Ovary (tissue), 9 donors: ENCODE measurements around the gene CCT5. TPM values are rescaled to one million over a fixed set of nuclear protein-coding genes. Genes with fewer than 3 reads are reported as not detected.

Experiments used
- DNase-seq, 5 donors: peaks; one replicate each; pipeline ENCODE4 v3.0.0-alpha.2; 2019 to 2020
- H3K27ac ChIP-seq, 2 donors: fragments of 200-600 bp; one replicate each; pipeline versions ENCODE4 v1.5.1 to v1.8.0; 2019 to 2022
- H3K27me3 ChIP-seq: fragments of 200-600 bp; one replicate; pipeline ENCODE4 v1.8.0; 2022
- H3K36me3 ChIP-seq: fragments of 200-600 bp; sonication (generic); one replicate; pipeline ENCODE4 v1.5.1; 2019
- H3K4me1 ChIP-seq: one replicate; pipeline ENCODE4 v1.8.1; 2013; ENCODE audit warnings: mild to moderate bottlenecking, moderate library complexity; ENCODE audit not compliant: insufficient read depth
- H3K4me3 ChIP-seq: fragments of 200-600 bp; sonication (generic); one replicate; pipeline ENCODE4 v1.5.1; 2017
- H3K9me3 ChIP-seq, 2 donors: fragments of 200-600 bp in 1 of 2; sonication (generic) in 1 of 2; one replicate each; pipeline versions ENCODE4 v1.5.1 to v1.8.1; 2013 to 2019; ENCODE audit warnings: mild to moderate bottlenecking in 1 of 2, moderate library complexity in 1 of 2
- EP300 ChIP-seq: sonication (generic); formaldehyde crosslinking; IDR thresholded peaks from one replicate; pipeline ENCODE4 v1.6.1; 2017; ENCODE audit warnings: antibody characterized with exemption
- POLR2A ChIP-seq: fragments of 450-650 bp; IDR thresholded peaks from one replicate; pipeline ENCODE4 v1.6.1; 2017; ENCODE audit warnings: antibody characterized with exemption, mild to moderate bottlenecking, moderate library complexity
- WGBS, 3 donors: extraction: QIAGEN DNeasy Blood & Tissue Kit in 1 of 3; methylation state at CpG; one replicate each; pipeline versions ENCODE4 v1.1.5 to v1.1.7; 2013 to 2017; 5-methylcytosine and 5-hydroxymethylcytosine counted together
- intact Hi-C, 4 donors: fragments of 100-400 bp; cut with DNase I; formaldehyde crosslinking; loops; one replicate each; pipeline versions ENCODE4 v1.11.0 to v1.15.1; 2022 to 2023
- polyA plus RNA-seq, 2 donors: library from polyadenylated mRNA; stranded (reverse); fragments of 200-250 nt in 1 of 2; fragments of 350-450 nt in 1 of 2; fragmentation: Illumina TruSeq in 1 of 2; extraction: RNeasy Lipid Tissue Mini Kit (QIAGEN cat#74804) in 1 of 2; gene quantifications; one replicate each; pipeline ENCODE4 v1.2.3, GENCODE V29; 2013 to 2014
- total RNA-seq, 7 donors: library from RNA; depleted of rRNA in 2 of 7; stranded (reverse); fragments of >200 nt in 2 of 7; fragmentation: NEBNext Ultra II Directional in 3 of 7; extraction: Animal tissue kit (Norgen Biotek cat#: 25700) in 3 of 7; gene quantifications; one replicate each; pipeline versions ENCODE4 v1.1.0 to v1.2.4, GENCODE V29; 2016 to 2023
- TF ChIP-seq, protein P1 (sequence below), 3 donors: fragments of 450-650 bp in 2 of 3; fragments of 200-600 bp in 1 of 3; IDR thresholded peaks; one replicate each; pipeline versions ENCODE4 v1.5.1 to v1.8.0; 2016 to 2022; ENCODE audit warnings: antibody characterized with exemption in 3 of 3, mild to moderate bottlenecking in 1 of 3
- donor health status: DM: no; HTN: no; CAD: no; lungs with moderate emphysema.
- donor health status: DM: no; HTN: no; CAD: no.
- donor health status: Bipolar disorder and iron deficiency.
- donor health status: DM: yes; HTN: yes; CAD: no.
- donor health status: DM: no; HTN: no; CAD: no.
- donor health status: DM: yes; HTN: yes; CAD: no.

The CCT5 gene
- total and polyA plus RNA-seq, 9 donors, result 69.1 to 250 (median 101) TPM

DNA sequence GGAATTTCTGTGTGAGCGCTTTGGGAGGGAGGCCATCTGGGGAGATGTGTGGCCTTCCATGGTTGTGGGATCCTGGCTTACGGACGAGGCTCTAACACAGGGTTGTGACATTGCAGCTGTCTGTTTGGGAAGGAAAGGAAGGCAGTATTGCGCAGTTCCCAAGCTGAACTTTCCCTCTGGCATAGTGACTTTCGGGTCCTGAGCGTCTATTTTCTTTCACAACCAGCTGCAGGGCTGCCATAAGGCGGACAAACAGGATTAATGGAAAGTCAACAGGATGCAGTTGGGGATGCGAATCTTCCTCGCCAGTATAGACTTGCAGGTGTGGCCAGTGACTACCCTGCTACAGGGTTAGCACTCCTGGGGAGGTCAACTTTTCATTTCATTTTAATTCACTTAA is 25.9 kb downstream of the CCT5 start:
- no peaks in the 10 kb centered on the region for H3K4me1 ChIP-seq
- peak in 1 of 5 donors; percentile 19 for DNase-seq
- WGBS, 3 donors, result 69 to 80% (median 73%) methylated on average over 9 of the region's 9 CpGs
- intact Hi-C loops, result no loop called here
- H3K36me3 ChIP-seq, result no peaks in the 10 kb centered on the region
- H3K9me3 ChIP-seq, result no peaks in the 10 kb centered on the region
- no peak overlapping the region for H3K27ac ChIP-seq
- no peaks in the 10 kb centered on the region for H3K27me3 ChIP-seq
- H3K4me3 ChIP-seq, result no peak overlapping the region
- no peak for TF ChIP-seq EP300
- no peak for TF ChIP-seq POLR2A
- TF ChIP-seq, protein P1, sequence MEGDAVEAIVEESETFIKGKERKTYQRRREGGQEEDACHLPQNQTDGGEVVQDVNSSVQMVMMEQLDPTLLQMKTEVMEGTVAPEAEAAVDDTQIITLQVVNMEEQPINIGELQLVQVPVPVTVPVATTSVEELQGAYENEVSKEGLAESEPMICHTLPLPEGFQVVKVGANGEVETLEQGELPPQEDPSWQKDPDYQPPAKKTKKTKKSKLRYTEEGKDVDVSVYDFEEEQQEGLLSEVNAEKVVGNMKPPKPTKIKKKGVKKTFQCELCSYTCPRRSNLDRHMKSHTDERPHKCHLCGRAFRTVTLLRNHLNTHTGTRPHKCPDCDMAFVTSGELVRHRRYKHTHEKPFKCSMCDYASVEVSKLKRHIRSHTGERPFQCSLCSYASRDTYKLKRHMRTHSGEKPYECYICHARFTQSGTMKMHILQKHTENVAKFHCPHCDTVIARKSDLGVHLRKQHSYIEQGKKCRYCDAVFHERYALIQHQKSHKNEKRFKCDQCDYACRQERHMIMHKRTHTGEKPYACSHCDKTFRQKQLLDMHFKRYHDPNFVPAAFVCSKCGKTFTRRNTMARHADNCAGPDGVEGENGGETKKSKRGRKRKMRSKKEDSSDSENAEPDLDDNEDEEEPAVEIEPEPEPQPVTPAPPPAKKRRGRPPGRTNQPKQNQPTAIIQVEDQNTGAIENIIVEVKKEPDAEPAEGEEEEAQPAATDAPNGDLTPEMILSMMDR (IDR thresholded peaks at IDR 0.05), result no peak

DNA sequence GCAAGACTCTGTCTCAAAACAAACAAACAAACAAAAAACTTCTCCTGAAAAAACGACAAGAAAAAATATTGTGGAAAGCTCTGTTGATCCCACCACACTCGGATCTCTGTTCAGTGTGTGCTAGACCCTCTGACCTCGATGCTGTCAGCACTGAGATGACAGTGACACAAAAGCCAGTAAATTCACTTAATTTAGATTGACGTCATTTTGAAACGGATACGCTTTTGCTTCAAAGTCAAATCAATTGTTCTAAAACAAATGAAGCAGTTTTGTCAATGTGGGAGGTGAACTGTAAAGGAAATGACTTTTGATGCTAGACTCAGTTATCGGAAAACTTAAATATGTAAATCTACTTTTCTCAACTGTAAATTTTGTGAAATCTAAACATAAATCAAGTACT is 26.6 kb downstream of the CCT5 start:
- Histone ChIP-seq H3K4me1 (no peaks in the 10 kb centered on the region), H3K27me3 (no peaks in the 10 kb centered on the region), H3K27ac (no peak overlapping the region), H3K4me3 (no peak overlapping the region), H3K36me3 (no peaks in the 10 kb centered on the region), H3K9me3 (no peaks in the 10 kb centered on the region)
- TF ChIP-seq POLR2A, result no peak
- TF ChIP-seq, protein P1 (IDR thresholded peaks at IDR 0.05), result no peak
- no peak for TF ChIP-seq EP300
- WGBS, 3 donors, result 82 to 85% (median 84%) methylated on average over 7 of the region's 7 CpGs
- no peak for DNase-seq
- intact Hi-C loops, result no loop called here

DNA sequence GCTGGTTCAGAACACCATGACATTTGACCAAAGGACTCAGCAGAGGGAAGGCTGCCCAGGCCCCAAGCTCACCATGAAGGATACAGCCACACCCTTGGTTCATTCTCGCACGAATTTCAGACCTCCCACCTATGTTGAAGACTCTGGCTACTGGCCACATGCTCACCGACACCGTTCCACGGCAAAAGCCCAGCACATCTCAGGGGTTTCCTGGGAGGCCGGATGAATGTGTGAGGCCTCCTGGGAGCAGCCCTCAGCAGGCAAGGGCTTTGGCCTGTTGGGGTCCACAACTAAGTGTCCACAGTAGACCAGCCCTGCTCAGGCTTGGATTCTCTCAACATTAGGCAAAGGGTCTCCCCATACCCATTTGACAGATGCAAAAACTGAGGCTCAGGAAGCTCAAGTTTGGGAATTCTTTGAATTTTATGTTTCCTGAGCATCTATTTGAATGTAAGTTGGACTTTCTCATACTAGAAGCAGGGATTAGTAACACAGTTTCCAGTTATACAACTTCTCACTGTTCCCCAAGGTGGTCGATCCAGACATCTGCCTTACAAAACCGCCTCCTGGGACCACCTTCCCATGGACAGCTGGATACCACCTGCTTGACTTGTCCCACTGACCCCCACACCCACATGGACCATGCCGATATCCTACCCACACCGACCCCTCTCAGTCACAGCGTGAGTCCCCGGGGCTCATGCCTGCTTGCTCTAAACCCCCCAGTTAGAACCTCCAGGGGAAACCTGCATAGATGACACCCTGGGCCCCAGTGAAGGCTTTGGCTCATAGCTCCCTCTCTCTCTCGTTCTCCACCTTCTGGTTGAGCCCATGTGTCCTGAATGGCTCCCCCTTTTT is 27.9 kb downstream of the CCT5 start:
- 90 to 93% (median 92%) methylated on average over 13 of the region's 13 CpGs for WGBS, 3 donors
- H3K27me3 ChIP-seq, result no peaks in the 10 kb centered on the region
- intact Hi-C loops, result no loop called here
- H3K4me1 ChIP-seq, result no peaks in the 10 kb centered on the region
- no peaks in the 10 kb centered on the region for H3K36me3 ChIP-seq
- H3K27ac ChIP-seq, result no peak overlapping the region
- TF ChIP-seq POLR2A (no peak), EP300 (no peak)
- TF ChIP-seq, protein P1 (IDR thresholded peaks at IDR 0.05), result no peak
- H3K9me3 ChIP-seq, result no peaks in the 10 kb centered on the region
- DNase-seq, result no peak
- H3K4me3 ChIP-seq, result no peak overlapping the region

DNA sequence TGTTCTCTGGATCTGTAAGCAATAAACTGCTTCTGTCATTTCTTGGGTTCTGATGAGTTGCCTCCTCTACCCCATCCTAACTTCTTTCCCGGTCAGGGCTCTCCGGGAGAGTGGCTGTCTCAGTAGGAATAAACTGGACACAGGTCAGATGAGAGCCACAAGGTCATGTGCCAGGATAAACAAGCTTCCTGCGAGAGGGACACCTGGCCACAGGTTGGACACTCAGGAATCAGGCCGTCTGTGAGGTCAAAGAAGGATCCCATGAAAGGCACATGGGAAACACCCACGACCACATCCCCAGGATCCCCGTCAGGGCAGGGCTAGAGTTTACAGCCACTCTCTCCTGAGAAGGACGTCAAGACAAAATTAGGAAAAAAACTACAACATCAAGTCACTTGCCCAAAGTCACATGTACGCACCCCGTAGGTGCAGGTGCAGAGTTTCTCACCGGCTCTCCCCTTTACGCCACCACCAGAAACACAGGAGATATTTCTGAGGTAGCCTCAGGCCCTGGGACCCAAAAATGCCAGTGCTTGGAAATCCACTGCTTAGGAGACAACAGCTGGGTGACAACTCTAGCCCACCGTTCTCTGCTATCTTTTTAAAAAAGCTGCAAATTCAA is 28.7 kb downstream of the CCT5 start:
- DNase-seq, result no peak
- Histone ChIP-seq H3K9me3 (no peaks in the 10 kb centered on the region), H3K4me3 (no peak overlapping the region), H3K27me3 (no peaks in the 10 kb centered on the region), H3K27ac (no peak overlapping the region), H3K4me1 (peaks cover under 1% of the 10 kb centered on the region), H3K36me3 (no peaks in the 10 kb centered on the region)
- TF ChIP-seq EP300, result no peak
- TF ChIP-seq, protein P1 (IDR thresholded peaks at IDR 0.05), result no peak
- intact Hi-C loops, result no loop called here
- WGBS, 3 donors, result 83 to 92% (median 86%) methylated on average over 12 of the region's 12 CpGs
